GM23338 (cell line): ENCODE measurements around the gene KEL. TPM values are rescaled to one million over a fixed set of nuclear protein-coding genes. Genes with fewer than 3 reads are reported as not detected.

Experiments used
- ATAC-seq: fragments of 200-7000 bp; cut with Tn5 transposase; 3 replicates; pipeline ENCODE4 v1.9.1; 2020
- DNase-seq: peaks from one replicate; pipeline ENCODE4 v3.0.0-alpha.2; 2015; ENCODE audit warnings: low spot score
- H2AFZ ChIP-seq: fragments of 200-600 bp; sonication (generic); 2 replicates; pipeline ENCODE4 v1.8.0; 2016; ENCODE audit warnings: antibody characterized with exemption, mild to moderate bottlenecking, moderate library complexity
- H3F3A ChIP-seq: fragments of 200-600 bp; sonication (generic); replicated peaks from 2 replicates; pipeline ENCODE4 v1.8.0; 2017; ENCODE audit warnings: antibody characterized with exemption, mixed run types, low read depth
- H3K27ac ChIP-seq: fragments of 200-600 bp; sonication (generic); 2 replicates; pipeline ENCODE4 v1.6.1; 2016; ENCODE audit warnings: low read depth
- H3K27me3 ChIP-seq: fragments of 200-600 bp; sonication (generic); 2 replicates; pipeline ENCODE4 v1.8.0; 2016; ENCODE audit warnings: mild to moderate bottlenecking, mixed run types, moderate library complexity; ENCODE audit not compliant: insufficient read depth
- H3K36me3 ChIP-seq: fragments of 200-600 bp; sonication (generic); 2 replicates; pipeline ENCODE4 v1.8.0; 2016; ENCODE audit warnings: mild to moderate bottlenecking; ENCODE audit not compliant: insufficient read depth
- H3K4me1 ChIP-seq: fragments of 200-600 bp; sonication (generic); 2 replicates; pipeline ENCODE4 v1.8.0; 2016; ENCODE audit warnings: mild to moderate bottlenecking, moderate library complexity; ENCODE audit not compliant: insufficient read depth
- H3K4me2 ChIP-seq: fragments of 200-600 bp; sonication (generic); 2 replicates; pipeline ENCODE4 v1.7.1; 2017; ENCODE audit warnings: mixed run types
- H3K4me3 ChIP-seq: fragments of 200-600 bp; sonication (generic); 2 replicates; pipeline ENCODE4 v1.6.1; 2016; ENCODE audit warnings: mixed run types
- H3K79me2 ChIP-seq: fragments of 200-600 bp; sonication (generic); replicated peaks from 2 replicates; pipeline ENCODE4 v1.8.0; 2017; ENCODE audit warnings: mild to moderate bottlenecking; ENCODE audit not compliant: insufficient read depth
- H3K9me2 ChIP-seq: fragments of 200-600 bp; sonication (generic); 2 replicates; pipeline ENCODE4 v1.8.0; 2017; ENCODE audit not compliant: insufficient read depth
- H4K20me1 ChIP-seq: fragments of 200-600 bp; sonication (generic); replicated peaks from 2 replicates; pipeline ENCODE4 v1.8.0; 2017; ENCODE audit warnings: mild to moderate bottlenecking; ENCODE audit not compliant: insufficient read depth
- H3K27ac Mint-ChIP-seq: 2 replicates; pipeline ENCODE4 v1.8.0; 2020; ENCODE audit warnings: inconsistent platforms, mild to moderate bottlenecking, moderate library complexity, mixed read lengths
- H3K27me3 Mint-ChIP-seq: 3 replicates; pipeline ENCODE4 v1.8.0; 2022; ENCODE audit warnings: low read depth, mild to moderate bottlenecking, moderate library complexity, mixed read lengths, inconsistent platforms; ENCODE audit not compliant: insufficient read depth, poor library complexity
- H3K36me3 Mint-ChIP-seq: 3 replicates; pipeline ENCODE4 v1.8.0; 2021; ENCODE audit warnings: low read depth, mild to moderate bottlenecking, inconsistent platforms, moderate library complexity, mixed read lengths
- H3K4me1 Mint-ChIP-seq: 3 replicates; pipeline ENCODE4 v1.8.0; 2020; ENCODE audit warnings: mild to moderate bottlenecking, inconsistent platforms, mixed read lengths
- H3K4me3 Mint-ChIP-seq: 3 replicates; pipeline ENCODE4 v1.8.0; 2021; ENCODE audit warnings: moderate library complexity, mild to moderate bottlenecking, inconsistent platforms, mixed read lengths
- H3K9me3 Mint-ChIP-seq: 3 replicates; pipeline ENCODE4 v1.8.0; 2020; ENCODE audit warnings: moderate library complexity, mild to moderate bottlenecking, inconsistent platforms, mixed read lengths
- ETS1 ChIP-seq: IDR thresholded peaks from 2 replicates; pipeline ENCODE4 v1.6.1; 2016; ENCODE audit warnings: antibody characterized with exemption
- EZH2 ChIP-seq: fragments of 200-600 bp; sonication (generic); IDR thresholded peaks from one replicate; pipeline ENCODE4 v1.8.0; 2017; ENCODE audit warnings: antibody characterized with exemption, mild to moderate bottlenecking, low read depth; ENCODE audit not compliant: unreplicated experiment
- EZH2phosphoT487 ChIP-seq: fragments of 200-600 bp; sonication (generic); IDR thresholded peaks from one replicate; pipeline ENCODE4 v1.8.1; 2018; ENCODE audit warnings: antibody characterized with exemption; ENCODE audit not compliant: unreplicated experiment
- POLR2AphosphoS5 ChIP-seq: IDR thresholded peaks from 2 replicates; pipeline ENCODE4 v1.6.1; 2016; ENCODE audit warnings: antibody characterized with exemption, low read depth
- REST ChIP-seq: IDR thresholded peaks from one replicate; pipeline ENCODE4 v1.6.1; 2018; ENCODE audit warnings: antibody characterized with exemption; ENCODE audit not compliant: unreplicated experiment
- ZNF462 ChIP-seq: fragments of 250-450 bp; sonication (Bioruptor Pico); IDR thresholded peaks from 2 replicates; pipeline ENCODE4 v1.5.0; 2020; ENCODE audit warnings: mild to moderate bottlenecking, moderate library complexity
- polyA plus RNA-seq: library from polyadenylated mRNA; unstranded; fragments of >200 nt; fragmentation: Nextera tagmentation; extraction: Ambion mirVana; gene quantifications from 2 replicates; pipeline ENCODE4 v1.2.1, GENCODE V29; 2016
- total RNA-seq: library from RNA; depleted of rRNA; stranded (reverse); fragments of >200 nt; shearing (Covaris generic); gene quantifications from 2 replicates; pipeline ENCODE4 v1.2.3, GENCODE V29; 2014

The KEL gene
- total and polyA plus RNA-seq, 2 experiments from 2014 or later = 1.2 to 3.6 TPM

- TF ChIP-seq ETS1 = no peak
- TF ChIP-seq POLR2AphosphoS5 = no peak
- no peak for TF ChIP-seq ZNF462
Observed at GRCh38 chr7:142945001-142945400, 17.2 kb downstream of the KEL start (continued).

- no peaks in the 10 kb centered on the region for H4K20me1 ChIP-seq
- H3K27me3 Mint-ChIP-seq = peaks cover 5% of the 10 kb centered on the region
- no peaks in the 10 kb centered on the region for H3K27me3 ChIP-seq
- ATAC-seq = no peak
- DNase-seq = no peak
- 0 out of 2 replicates have a peak, but pooled peaks cover 7% of the 10 kb centered on the region for H3K9me2 ChIP-seq
- H3K4me1 ChIP-seq = no peaks in the 10 kb centered on the region
- H3F3A ChIP-seq = no peaks in the 10 kb centered on the region
- H3K79me2 ChIP-seq = no peaks in the 10 kb centered on the region
- H3K4me2 ChIP-seq = no peak overlapping the region
- no peak overlapping the region; the same call in 1 of the 2 replicates for H3K27ac Mint-ChIP-seq
- H3K4me1 Mint-ChIP-seq = peaks cover 3% of the 10 kb centered on the region
- H3K4me3 Mint-ChIP-seq = no peak overlapping the region
- no peak overlapping the region for H3K4me3 ChIP-seq
- H3K36me3 Mint-ChIP-seq = no peaks in the 10 kb centered on the region
- no peak overlapping the region for H2AFZ ChIP-seq
- H3K36me3 ChIP-seq = no peaks in the 10 kb centered on the region
- no peak overlapping the region for H3K27ac ChIP-seq
- H3K9me3 Mint-ChIP-seq = no peaks in the 10 kb centered on the region
- TF ChIP-seq REST (no peak), ETS1 (no peak), EZH2phosphoT487 (no peak), EZH2 (no peak)
Observed at GRCh38 chr7:142943706-142944268, 18.4 kb downstream of the KEL start.
